Activated CD4-positive, alpha-beta T cell treated with anti-CD3 and anti-CD28 coated beads for 36 hours (primary cell): Measurements from ENCODE around the gene ABCC5. TPM values are rescaled to one million over a fixed set of nuclear protein-coding genes. Genes with fewer than 3 reads are reported as not detected.

Experiments
- ATAC-seq: fragments of 200-7000 bp; cut with Tn5 transposase; one replicate; pipeline ENCODE4 v1.10.0; 2021; ENCODE audit warnings: mild to moderate bottlenecking, moderate library complexity
- CTCF ChIA-PET: fragments of 350-600 bp; sonication (Branson Sonifier 250); formaldehyde crosslinking; loops from one replicate; lab custom pipeline; 2021; ENCODE audit warnings: antibody characterized with exemption; lab: Charles Lee
- POLR2A ChIA-PET: fragments of 350-600 bp; sonication (Branson Sonifier 250); formaldehyde crosslinking; loops from one replicate; lab custom pipeline; 2021; ENCODE audit warnings: antibody characterized with exemption, inconsistent platforms; lab: Charles Lee
- DNase-seq: peaks from one replicate; pipeline ENCODE4 v3.0.0-alpha.2; 2020
- H3K27ac Mint-ChIP-seq: one replicate; pipeline ENCODE4 v1.8.0; 2021; ENCODE audit warnings: mixed read lengths
- H3K27me3 Mint-ChIP-seq: one replicate; pipeline ENCODE4 v1.8.0; 2021; ENCODE audit warnings: mixed read lengths
- H3K36me3 Mint-ChIP-seq: one replicate; pipeline ENCODE4 v1.8.0; 2021; ENCODE audit warnings: low read depth, mixed read lengths
- H3K4me1 Mint-ChIP-seq: one replicate; pipeline ENCODE4 v1.8.0; 2021; ENCODE audit warnings: mixed read lengths
- H3K4me3 Mint-ChIP-seq: one replicate; pipeline ENCODE4 v1.8.0; 2021; ENCODE audit warnings: mild to moderate bottlenecking, moderate library complexity, mixed read lengths
- H3K9me3 Mint-ChIP-seq: one replicate; pipeline ENCODE4 v1.8.0; 2021; ENCODE audit warnings: low read depth, mixed read lengths
- intact Hi-C, 2 experiments: fragments of 100-400 bp; cut with DNase I in 1 of 2; cut with micrococcal nuclease in 1 of 2; formaldehyde crosslinking; loops; one replicate each; pipeline versions ENCODE4 v1.14.2 to v1.15.1; 2022 to 2024; cut with DNase I, micrococcal nuclease
- total RNA-seq, 2 experiments: library from RNA; stranded (reverse); gene quantifications; one replicate each; pipeline ENCODE4 v1.2.3, GENCODE V29; 2021

Gene ABCC5
- total RNA-seq, 2 experiments from 2014 or later = 12.5 to 15.8 TPM

DNA sequence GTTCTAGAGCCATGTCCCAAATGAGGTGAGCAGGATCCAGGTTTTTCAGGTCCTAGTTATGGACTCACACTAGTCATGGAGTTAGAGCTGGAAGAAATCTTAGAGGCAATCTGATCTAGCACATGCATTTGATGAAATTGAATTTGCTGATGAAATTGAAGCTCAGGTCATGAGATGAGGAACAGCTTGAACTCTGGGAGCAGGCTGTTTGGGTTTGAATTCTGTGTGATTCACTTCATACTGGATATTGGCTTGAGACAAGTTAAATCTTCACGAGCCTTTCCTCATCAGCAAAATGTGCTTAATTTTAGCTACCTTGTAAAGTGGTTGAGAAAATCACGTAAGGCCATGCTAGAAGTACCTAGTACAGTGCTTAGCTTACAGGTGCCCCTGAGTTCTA, 99.5 kb downstream of the ABCC5 start:
- POLR2A ChIA-PET = no interaction called here
- ATAC-seq = no peak

DNA sequence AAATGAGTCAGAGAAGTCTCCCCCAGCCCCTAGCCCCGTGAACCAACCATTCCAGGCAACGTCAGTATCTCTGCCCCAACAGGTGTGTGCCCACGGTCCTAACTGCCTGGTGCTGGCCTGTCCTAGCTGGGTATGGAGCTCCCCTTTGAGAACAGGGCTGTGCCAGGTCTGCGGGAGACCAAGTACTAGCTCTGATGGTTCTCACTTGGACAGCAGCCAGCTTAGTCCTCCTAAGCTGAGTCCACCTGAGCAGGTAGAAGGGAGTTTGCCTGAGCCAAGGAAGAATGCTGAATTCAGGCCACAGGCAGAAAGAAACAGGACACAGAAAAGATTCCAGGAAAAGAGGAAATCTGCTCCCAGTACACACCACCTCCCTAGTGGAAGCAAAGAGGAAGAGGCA, 99.9 kb downstream of the ABCC5 start:
- intact Hi-C loops = no loop called here
- H3K36me3 Mint-ChIP-seq = peaks cover 6% of the 10 kb centered on the region
- no peaks in the 10 kb centered on the region for H3K9me3 Mint-ChIP-seq
- ATAC-seq = no peak
- no peaks in the 10 kb centered on the region for H3K4me1 Mint-ChIP-seq
- no peak overlapping the region for H3K27ac Mint-ChIP-seq
- H3K4me3 Mint-ChIP-seq = no peak overlapping the region
- DNase-seq = no peak
- CTCF ChIA-PET = interaction anchor here (0.5 kb wide), 1 partner anchor 322 kb away, joined by 3 read pairs; no protein-coding TSS in a partner anchor
- no peaks in the 10 kb centered on the region for H3K27me3 Mint-ChIP-seq
- POLR2A ChIA-PET = no interaction called here

More for the DNA sequence above, 99.5 kb downstream of the ABCC5 start:
- Mint-ChIP-seq H3K27me3 (no peaks in the 10 kb centered on the region), H3K9me3 (no peaks in the 10 kb centered on the region), H3K36me3 (peaks cover 8% of the 10 kb centered on the region), H3K4me1 (no peaks in the 10 kb centered on the region), H3K27ac (no peak overlapping the region), H3K4me3 (no peak overlapping the region)
- intact Hi-C loops = no loop called here
- DNase-seq = no peak
- CTCF ChIA-PET = interaction anchor here (1.1 kb wide), 1 partner anchor 14 kb away, joined by 4 read pairs; no protein-coding TSS in a partner anchor

- no peak for ATAC-seq
- Mint-ChIP-seq H3K4me1 (no peaks in the 10 kb centered on the region), H3K27ac (no peak overlapping the region), H3K9me3 (no peaks in the 10 kb centered on the region), H3K36me3 (peaks cover under 1% of the 10 kb centered on the region), H3K27me3 (no peaks in the 10 kb centered on the region), H3K4me3 (no peak overlapping the region)
- CTCF ChIA-PET = no interaction called here
- POLR2A ChIA-PET = no interaction called here
- no peak for DNase-seq
- intact Hi-C loops = no loop called here
These were observed 102.8 kb downstream of the ABCC5 start for GRCh38 chr3:183914856-183915255.

DNA sequence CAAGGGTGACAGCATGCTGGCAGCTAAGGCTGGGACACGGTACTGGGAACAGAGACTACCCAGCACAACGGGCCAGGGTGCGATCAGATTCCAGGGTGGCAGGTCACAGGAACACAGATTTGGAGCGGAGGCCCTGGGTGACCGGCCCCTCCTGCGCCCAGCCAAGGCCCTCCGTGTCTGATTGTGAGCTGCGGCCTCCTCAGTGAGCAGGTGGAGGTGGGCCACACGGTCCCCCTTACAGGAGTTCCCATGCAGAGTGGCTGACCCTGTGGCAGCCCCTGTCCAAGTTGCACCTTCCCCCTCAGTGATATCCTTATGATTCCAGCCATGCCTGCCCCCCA, 104.1 kb downstream of the ABCC5 start:
- no peaks in the 10 kb centered on the region for H3K4me1 Mint-ChIP-seq
- intact Hi-C loops = no loop called here
- H3K27ac Mint-ChIP-seq = no peak overlapping the region
- CTCF ChIA-PET = interaction anchor here (0.6 to 0.7 kb wide), 2 partner anchors 8 to 764 kb away, joined by 3 read pairs; no protein-coding TSS in a partner anchor
- ATAC-seq (no peak), DNase-seq (no peak)
- H3K4me3 Mint-ChIP-seq = no peak overlapping the region
- H3K36me3 Mint-ChIP-seq = no peaks in the 10 kb centered on the region
- POLR2A ChIA-PET = no interaction called here
- no peaks in the 10 kb centered on the region for H3K9me3 Mint-ChIP-seq
- no peaks in the 10 kb centered on the region for H3K27me3 Mint-ChIP-seq

DNA sequence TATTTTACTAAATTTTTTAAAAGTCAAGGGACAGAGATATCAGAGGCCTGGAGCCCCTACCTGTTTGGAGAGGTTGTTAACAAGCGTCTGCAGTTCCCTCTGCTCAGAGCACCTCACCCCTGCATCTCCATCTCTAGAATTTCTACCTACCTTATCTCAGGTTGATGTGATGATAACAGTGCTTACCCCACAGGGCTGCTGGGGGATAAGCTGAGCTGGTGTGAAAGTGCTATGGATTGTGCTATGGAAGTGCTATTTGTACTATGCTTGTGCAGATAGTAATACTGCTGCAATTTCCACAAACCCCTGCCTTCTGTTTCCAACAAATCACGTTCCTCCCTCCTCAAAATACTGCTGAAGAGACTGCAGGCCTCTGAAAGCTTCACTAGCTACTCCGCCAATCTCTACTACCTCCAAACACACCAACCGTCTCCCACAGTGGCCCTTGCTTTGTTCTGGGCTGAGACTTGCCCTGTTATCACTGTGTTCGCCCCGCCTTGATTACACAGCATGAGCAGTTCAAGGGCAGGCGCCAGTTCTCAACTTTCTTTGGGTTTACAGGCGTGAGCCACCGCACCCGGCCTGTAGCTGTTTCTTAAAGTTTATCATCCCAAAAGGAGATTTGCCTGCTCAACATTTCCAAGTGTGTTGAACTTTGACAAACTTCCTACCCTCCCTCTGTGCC, 104.6 kb downstream of the ABCC5 start:
- no peaks in the 10 kb centered on the region for H3K4me1 Mint-ChIP-seq
- no peak for ATAC-seq
- POLR2A ChIA-PET = no interaction called here
- no peak for DNase-seq
- H3K4me3 Mint-ChIP-seq = no peak overlapping the region
- H3K27me3 Mint-ChIP-seq = no peaks in the 10 kb centered on the region
- intact Hi-C loops = no loop called here
- H3K27ac Mint-ChIP-seq = no peak overlapping the region
- CTCF ChIA-PET = interaction anchor here (0.6 kb wide), 1 partner anchor 764 kb away, joined by 3 read pairs; no protein-coding TSS in a partner anchor
- H3K36me3 Mint-ChIP-seq = no peaks in the 10 kb centered on the region
- no peaks in the 10 kb centered on the region for H3K9me3 Mint-ChIP-seq

- ChIA-PET POLR2A (no interaction called here), CTCF (interaction anchor here (1.5 kb wide), 1 partner anchor 17 kb away, joined by 8 read pairs; no protein-coding TSS in a partner anchor)
- no peaks in the 10 kb centered on the region for H3K9me3 Mint-ChIP-seq
- DNase-seq = no peak
- H3K36me3 Mint-ChIP-seq = no peaks in the 10 kb centered on the region
- no peaks in the 10 kb centered on the region for H3K4me1 Mint-ChIP-seq
- no peak overlapping the region for H3K4me3 Mint-ChIP-seq
- ATAC-seq = no peak
- no peaks in the 10 kb centered on the region for H3K27me3 Mint-ChIP-seq
- no peak overlapping the region for H3K27ac Mint-ChIP-seq
- intact Hi-C loops = no loop called here
These were observed 105.7 kb downstream of the ABCC5 start for GRCh38 chr3:183911763-183912506.

GRCh38 chr3:183911087-183911486, 106.6 kb downstream of the ABCC5 start:
- H3K9me3 Mint-ChIP-seq = no peaks in the 10 kb centered on the region
- no peak overlapping the region for H3K27ac Mint-ChIP-seq
- intact Hi-C loops = no loop called here
- H3K4me1 Mint-ChIP-seq = no peaks in the 10 kb centered on the region
- H3K27me3 Mint-ChIP-seq = no peaks in the 10 kb centered on the region
- ChIA-PET POLR2A (no interaction called here), CTCF (interaction anchor here (0.6 to 1.5 kb wide), 2 partner anchors 16 to 118 kb away, joined by 3 to 8 read pairs; no protein-coding TSS in a partner anchor)
- ATAC-seq = no peak
- no peak overlapping the region for H3K4me3 Mint-ChIP-seq
- no peak for DNase-seq
- H3K36me3 Mint-ChIP-seq = no peaks in the 10 kb centered on the region

GRCh38 chr3:183909030-183909600, 108.6 kb downstream of the ABCC5 start:
- no peak for ATAC-seq
- H3K36me3 Mint-ChIP-seq = no peaks in the 10 kb centered on the region
- ChIA-PET CTCF (interaction anchor here (0.7 kb wide), 1 partner anchor 8 kb away, joined by 3 read pairs; no protein-coding TSS in a partner anchor), POLR2A (no interaction called here)
- H3K4me3 Mint-ChIP-seq = no peak overlapping the region
- intact Hi-C loops = no loop called here
- no peaks in the 10 kb centered on the region for H3K4me1 Mint-ChIP-seq
- no peaks in the 10 kb centered on the region for H3K27me3 Mint-ChIP-seq
- no peak for DNase-seq
- H3K9me3 Mint-ChIP-seq = no peaks in the 10 kb centered on the region
- no peak overlapping the region for H3K27ac Mint-ChIP-seq

DNA sequence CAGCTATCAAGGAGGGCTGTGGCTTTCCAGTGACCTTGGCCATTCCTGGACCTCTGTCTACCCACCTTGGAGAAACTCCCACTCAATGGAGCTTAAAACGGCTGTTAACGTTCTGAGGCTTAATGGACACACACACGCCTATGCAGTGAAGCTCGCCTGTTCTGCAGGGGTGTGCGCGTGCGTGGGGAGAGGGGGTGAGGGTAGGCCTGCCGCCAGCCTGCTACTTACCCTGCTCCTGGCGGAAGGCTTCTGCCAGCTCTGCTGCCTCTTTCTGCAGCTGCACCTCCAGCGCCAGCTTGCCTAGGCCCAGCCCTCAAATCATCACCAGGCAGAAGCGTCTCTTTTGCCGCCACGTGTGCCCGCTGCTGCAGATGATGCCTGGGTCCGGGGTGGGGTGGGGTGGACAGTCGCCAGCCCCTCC, 109.8 kb downstream of the ABCC5 start:
- intact Hi-C loops = no loop called here
- H3K27ac Mint-ChIP-seq = no peak overlapping the region
- H3K4me1 Mint-ChIP-seq = no peaks in the 10 kb centered on the region
- ATAC-seq = no peak
- no peaks in the 10 kb centered on the region for H3K27me3 Mint-ChIP-seq
- no peak for DNase-seq
- no peaks in the 10 kb centered on the region for H3K9me3 Mint-ChIP-seq
- POLR2A ChIA-PET = no interaction called here
- no peak overlapping the region for H3K4me3 Mint-ChIP-seq
- H3K36me3 Mint-ChIP-seq = no peaks in the 10 kb centered on the region
- CTCF ChIA-PET = no interaction called here

DNA sequence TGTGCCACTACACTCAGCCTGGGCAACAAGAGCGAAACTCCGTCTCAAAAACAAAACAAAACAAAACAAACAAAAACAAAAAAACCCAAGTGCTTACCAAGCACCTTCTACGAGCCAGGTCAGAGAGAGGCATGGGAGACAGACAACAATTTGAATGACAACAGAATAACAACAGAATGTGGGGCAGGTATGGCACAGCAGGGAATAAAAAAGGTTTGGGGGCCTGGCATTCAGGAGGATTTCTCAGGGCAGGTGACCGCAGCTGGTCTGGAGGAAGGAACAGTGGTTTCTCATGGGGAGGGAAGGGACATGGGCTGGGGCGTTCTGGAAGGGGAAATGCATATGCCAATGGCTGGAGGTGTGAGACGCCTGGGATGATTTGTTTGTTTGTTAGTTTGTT, 110.5 kb downstream of the ABCC5 start:
- ATAC-seq (no peak), DNase-seq (no peak)
- Mint-ChIP-seq H3K4me1 (no peaks in the 10 kb centered on the region), H3K27me3 (no peaks in the 10 kb centered on the region), H3K36me3 (no peaks in the 10 kb centered on the region), H3K4me3 (no peak overlapping the region), H3K9me3 (no peaks in the 10 kb centered on the region), H3K27ac (no peak overlapping the region)
- CTCF ChIA-PET = no interaction called here
- intact Hi-C loops = no loop called here
- POLR2A ChIA-PET = no interaction called here

- intact Hi-C loops = no loop called here
- Mint-ChIP-seq H3K27me3 (peaks cover 2% of the 10 kb centered on the region), H3K27ac (no peak overlapping the region), H3K36me3 (no peaks in the 10 kb centered on the region), H3K9me3 (no peaks in the 10 kb centered on the region), H3K4me3 (no peak overlapping the region), H3K4me1 (no peaks in the 10 kb centered on the region)
- POLR2A ChIA-PET = no interaction called here
- no peak for ATAC-seq
- DNase-seq = no peak
- CTCF ChIA-PET = interaction anchor here (0.6 to 1.1 kb wide), 4 partner anchors 7 to 320 kb away, joined by 3 to 6 read pairs (median 4); no protein-coding TSS in a partner anchor
These were observed 111.3 kb downstream of the ABCC5 start for GRCh38 chr3:183906234-183906921.
